Left colon (tissue), 2 donors: Measurements from ENCODE around the gene GUCD1. TPM values are rescaled to one million over a fixed set of nuclear protein-coding genes. Genes with fewer than 3 reads are reported as not detected.
"Not testable (repeated sequence)": the region's sequence is repeated elsewhere in the genome, so short reads cannot be mapped to it uniquely, and the experiment has no call there.

Source experiments
- ATAC-seq: fragments of 200-7000 bp; cut with Tn5 transposase; one replicate; pipeline ENCODE4 v1.9.1; 2020; ENCODE audit warnings: mild to moderate bottlenecking, moderate library complexity
- DNase-seq, 2 donors: peaks; one replicate each; pipeline ENCODE4 v3.0.0-alpha.2; 2020
- intact Hi-C, 2 donors: fragments of 100-400 bp; cut with DNase I in 1 of 2; cut with micrococcal nuclease in 1 of 2; formaldehyde crosslinking; loops; one replicate each; pipeline versions ENCODE4 v1.11.2 to v1.14.0; 2022; cut with DNase I, micrococcal nuclease
- long read RNA-seq: library from polyadenylated mRNA; unstranded; transcript quantifications from one replicate; pipeline ENCODE4 v2.0.0, GENCODE V29; 2021
- total RNA-seq, 2 donors: library from RNA; stranded (reverse); fragmentation: NEBNext Ultra II Directional; extraction: Animal tissue kit (Norgen Biotek cat#: 25700); gene quantifications; one replicate each; pipeline ENCODE4 v1.2.1, GENCODE V29; 2021
- donor health status: DM: no; HTN: no; CAD: no.
- donor health status: DM: yes; HTN: yes; CAD: no.

GUCD1 gene
- total RNA-seq = 100 to 1,000 TPM; 219 to 241 TPM
- long read RNA-seq, transcript GUCD1-212 (2 exons, 510 nt) = minor isoform, 8 of 168 reads
- long read RNA-seq, transcript GUCD1-206 (6 exons, 3,613 nt) = major isoform, 46 of 168 reads
- long read RNA-seq, partial matches to known transcripts = 17 of 168 reads
- long read RNA-seq, other reads (novel, unspliced or antisense) = 92 of 168 reads

DNA sequence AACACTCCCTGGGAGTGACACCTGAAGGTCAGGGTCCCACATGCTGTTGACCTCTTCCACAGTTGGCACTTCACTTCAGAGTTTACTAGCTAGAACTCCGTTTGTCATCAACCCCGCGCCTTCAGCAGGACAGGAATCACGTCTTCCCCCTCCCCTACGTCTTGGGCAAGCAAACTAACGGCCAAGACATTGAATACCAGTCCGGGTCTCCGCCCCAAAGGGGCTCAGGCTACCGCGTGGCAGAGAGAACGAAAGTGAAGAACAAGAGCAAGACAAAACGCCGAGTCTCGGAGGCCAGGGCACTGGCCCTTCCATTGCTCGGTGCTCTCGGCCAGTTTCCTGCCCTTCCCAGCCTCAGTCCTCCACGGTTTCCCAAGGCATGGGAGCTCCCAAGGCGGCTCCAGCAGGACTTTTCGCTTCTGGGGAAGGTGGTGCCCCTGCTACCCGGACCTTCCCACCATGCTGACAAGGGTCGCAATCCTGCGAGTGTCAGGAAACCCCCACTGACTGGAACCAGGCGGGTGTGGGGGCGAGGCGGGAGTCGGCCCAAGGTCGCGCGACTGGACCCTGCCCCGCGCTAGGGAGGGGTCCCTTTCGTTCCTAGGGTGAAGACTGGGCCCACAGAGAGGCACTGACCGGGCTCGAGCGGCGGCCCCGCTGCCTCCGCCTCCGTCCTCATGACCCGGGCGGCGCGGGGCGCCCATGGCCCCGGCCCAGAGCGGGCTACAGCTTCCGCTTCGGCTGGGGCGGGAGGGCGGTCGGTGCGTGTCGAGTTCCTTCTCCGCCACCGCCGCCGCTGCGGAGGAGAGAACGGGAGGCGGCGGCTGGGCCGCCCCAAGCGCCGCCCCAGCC, at the start of gene GUCD1:
Gene GUCD1 (minus strand): TSS at position 826 of the 852 bp plus-strand sequence. CDS start 147 bp downstream, at position 679.
- peak; percentile 49 to 56 for DNase-seq
- peak; percentile 19 for ATAC-seq
- intact Hi-C loops = no loop called here

DNA sequence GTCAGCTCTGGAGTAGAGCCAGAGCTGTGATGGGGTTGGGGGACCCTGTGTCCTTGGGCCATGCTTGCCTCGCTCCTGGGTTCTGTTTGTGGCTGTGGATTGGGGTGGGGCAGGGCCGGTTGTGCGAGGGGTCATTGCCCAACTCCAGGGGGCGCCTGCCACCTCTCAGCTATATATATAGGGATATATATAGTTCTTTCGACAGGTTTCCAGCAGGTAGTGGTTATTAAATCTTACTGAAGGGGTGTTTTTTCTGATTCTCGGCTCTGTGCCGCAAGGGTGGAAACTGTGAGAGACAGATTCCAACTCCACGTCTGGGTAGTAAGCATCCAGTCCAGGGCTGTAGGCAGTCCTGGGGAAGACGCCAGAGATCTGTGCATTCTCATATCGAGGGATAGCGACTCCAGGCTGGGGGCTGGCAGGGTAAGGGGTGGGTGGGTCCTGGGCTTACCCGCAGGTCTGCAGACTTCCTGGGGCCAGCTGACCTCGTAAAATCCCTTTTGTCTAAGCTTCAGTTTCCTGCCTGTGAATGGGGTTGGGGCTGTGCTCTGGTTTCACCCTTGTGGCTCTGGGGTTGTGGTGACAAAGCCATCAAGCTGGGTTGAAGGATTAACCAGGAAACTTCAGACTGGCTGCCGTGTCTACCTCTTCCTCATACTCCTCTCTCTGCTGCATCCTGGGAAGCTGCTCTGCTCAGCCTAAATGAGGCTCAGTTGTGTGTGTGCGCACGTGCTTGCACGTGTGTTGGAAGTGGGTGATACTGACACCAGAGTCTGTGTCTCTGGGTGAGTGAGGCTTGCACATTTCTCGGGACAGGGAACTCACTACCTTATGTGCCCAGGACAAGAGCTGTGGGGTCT, 49.1 kb upstream of the GUCD1 start:
- DNase-seq (peak in 1 of 2 donors; percentile 63), ATAC-seq (peak; percentile 48)
- intact Hi-C loops = not testable (repeated sequence)

- DNase-seq (peak in 1 of 2 donors; percentile 45), ATAC-seq (peak; percentile 54)
- intact Hi-C loops = not testable (repeated sequence)
These were observed 48.2 kb upstream of the GUCD1 start, which contains the start of gene GGT1 for GRCh38 chr22:24602847-24603769. Gene GGT1 (plus strand): TSS chr22:24603193. CDS start chr22:24611082, 7,889 bp downstream.

GRCh38 chr22:24602105-24602749, 47.3 kb upstream of the GUCD1 start:
- ATAC-seq, DNase-seq, intact Hi-C loops: not testable (repeated sequence)

GRCh38 chr22:24601217-24602104, 46.5 kb upstream of the GUCD1 start:
- DNase-seq (peak; percentile 85 to 90), ATAC-seq (peak; percentile 76)
- intact Hi-C loops = no loop called here

DNA sequence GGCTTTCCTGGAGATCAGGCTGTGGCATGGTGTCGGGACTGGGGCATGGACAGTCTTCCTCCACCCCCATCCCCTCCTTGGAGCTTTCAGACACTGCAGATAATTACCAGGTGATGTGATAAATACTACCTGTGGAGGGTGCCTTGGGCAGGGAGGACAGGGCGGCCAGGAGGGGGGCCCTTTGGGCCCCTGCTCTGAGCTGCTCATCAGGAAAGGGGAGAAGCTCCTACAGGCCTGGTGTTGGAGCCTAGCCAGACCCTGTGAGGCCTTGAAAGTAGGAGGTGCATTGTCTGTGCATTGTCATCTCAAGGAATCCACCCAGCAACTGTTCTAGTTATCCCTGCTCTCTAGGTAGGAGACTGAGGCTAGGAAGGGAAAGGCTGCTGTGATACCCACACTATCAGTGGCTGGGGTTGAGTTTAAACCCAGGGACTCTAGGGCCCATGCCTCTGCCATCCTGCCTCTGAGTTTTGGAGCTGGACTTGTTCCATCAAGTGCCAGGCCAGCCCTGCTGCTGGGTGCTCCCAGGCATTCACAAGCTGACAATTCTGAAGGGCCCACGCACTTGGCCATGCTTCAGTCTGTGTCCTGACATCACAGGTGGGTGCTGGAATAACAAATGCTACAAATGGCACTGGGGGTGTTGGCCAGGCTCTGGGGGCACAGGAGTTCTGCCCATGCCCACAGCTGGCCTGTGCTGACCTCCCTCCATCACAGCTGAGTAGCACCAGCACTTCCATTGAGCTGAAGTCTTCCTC, 45.2 kb upstream of the GUCD1 start:
- ATAC-seq, intact Hi-C loops, DNase-seq: not testable (repeated sequence)

GRCh38 chr22:24599514-24599913, 44.6 kb upstream of the GUCD1 start:
- ATAC-seq = no peak
- DNase-seq = no peak
- intact Hi-C loops = no loop called here

DNA sequence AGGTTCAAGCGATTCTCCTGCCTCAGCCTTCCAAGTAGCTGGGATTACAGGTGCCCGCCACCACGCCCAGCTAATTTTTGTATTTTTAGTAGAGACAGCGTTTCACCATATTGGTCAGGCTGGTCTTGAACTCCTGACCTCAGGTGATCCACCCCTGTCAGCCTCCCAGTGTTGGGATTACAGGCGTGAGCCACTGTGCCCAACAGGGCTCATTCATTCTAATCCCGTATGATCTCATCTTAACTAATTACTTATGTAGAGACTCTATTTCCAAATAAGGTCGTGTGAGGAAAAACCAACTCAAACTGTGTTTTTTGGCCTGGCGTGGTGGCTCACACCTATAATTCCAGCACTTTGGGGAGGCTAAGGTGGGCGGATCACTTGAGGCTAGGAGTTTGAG, 42.1 kb upstream of the GUCD1 start:
- not testable (repeated sequence) for ATAC-seq

GRCh38 chr22:24595863-24596262, 40.9 kb upstream of the GUCD1 start:
- intact Hi-C loops = no loop called here
- ATAC-seq (no peak), DNase-seq (no peak)

More for the DNA sequence above, 42.1 kb upstream of the GUCD1 start:
- DNase-seq, intact Hi-C loops: not testable (repeated sequence)

GRCh38 chr22:24595228-24595627, 40.3 kb upstream of the GUCD1 start:
- DNase-seq = no peak
- no peak for ATAC-seq
- intact Hi-C loops = no loop called here

DNA sequence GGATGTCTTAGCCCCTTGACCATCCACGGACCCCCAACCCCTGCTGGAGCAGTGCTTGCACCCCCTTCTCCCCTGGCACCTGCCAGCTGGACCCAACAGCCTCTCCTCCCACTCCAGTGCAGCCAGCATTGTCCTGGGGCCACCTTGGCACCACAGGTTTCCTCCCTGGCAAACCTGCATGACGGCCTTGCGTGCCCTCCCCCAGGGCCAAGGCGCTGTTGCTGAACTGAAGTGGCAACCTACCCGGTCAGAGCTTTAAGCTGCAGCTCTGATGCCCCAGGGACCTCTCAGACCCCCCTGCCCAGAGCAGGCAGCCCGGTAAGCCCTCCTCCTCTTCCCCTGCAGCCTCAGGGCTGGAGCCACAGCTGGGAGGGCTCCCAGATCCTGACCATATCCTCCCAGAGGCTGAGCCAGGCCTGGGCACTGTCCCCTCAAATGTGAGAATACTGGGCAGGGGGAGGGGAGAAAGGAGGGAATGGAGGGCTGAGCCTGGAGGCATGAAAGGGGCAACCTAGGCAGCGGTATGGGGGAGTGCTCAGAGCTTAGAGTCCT, 39.7 kb upstream of the GUCD1 start:
- ATAC-seq = peak; percentile 5
- intact Hi-C loops = no loop called here
- DNase-seq = no peak

DNA sequence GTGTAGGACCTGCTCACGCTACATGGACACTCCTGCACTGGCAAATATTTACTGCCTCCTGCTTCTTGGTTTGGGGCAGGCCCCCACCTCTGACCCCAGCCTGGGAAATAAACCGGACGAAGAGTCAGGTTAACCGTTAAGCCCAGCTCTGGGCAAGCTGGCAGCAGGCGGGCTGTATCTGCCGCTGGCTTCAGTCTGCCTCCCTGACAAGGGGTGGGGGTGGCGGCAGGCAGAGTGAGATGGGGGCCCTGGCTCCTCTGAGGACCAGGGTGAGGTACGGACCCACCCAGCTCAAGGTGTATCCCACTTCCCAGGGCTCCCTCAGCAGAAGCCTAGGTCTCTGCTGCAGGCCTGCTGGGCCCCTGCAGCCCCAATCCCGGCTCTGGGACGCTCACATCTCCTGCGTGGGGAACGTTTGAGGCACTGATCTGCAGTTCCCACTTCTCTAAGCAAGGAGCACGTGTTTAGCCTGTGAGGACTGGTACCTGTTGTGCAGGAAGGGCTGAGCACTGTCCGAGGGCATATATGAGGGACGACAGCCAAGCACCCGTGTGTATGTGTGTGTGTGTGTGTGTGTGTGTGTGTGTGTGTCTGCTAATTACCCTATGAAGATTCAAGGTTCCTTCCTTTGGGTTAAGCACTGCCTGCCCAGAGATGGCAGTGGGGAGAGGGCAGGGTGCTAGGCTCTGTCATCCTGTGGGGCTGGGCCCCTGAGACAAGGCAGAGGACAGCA, 39.1 kb upstream of the GUCD1 start:
- intact Hi-C loops = no loop called here
- DNase-seq (peak; percentile 62 to 65), ATAC-seq (peak; percentile 64)

DNA sequence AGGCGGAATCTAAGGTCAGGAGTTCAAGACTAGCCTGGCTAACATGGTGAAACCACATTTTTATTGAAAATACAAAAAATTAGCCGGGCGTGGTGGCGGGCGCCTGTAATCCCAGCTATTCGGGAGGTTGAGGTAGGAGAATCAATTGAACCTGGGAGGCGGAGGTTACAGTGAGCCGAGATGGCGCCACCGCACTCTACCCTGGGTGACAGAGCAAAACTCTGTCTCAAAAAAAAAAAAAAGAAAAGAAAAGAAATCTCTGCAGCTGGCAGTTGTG, 38.6 kb upstream of the GUCD1 start:
- DNase-seq, intact Hi-C loops, ATAC-seq: not testable (repeated sequence)

- ATAC-seq (peak; percentile 87), DNase-seq (peak; percentile 92)
These were observed 38.1 kb upstream of the GUCD1 start, which contains the start of gene LRRC75B for GRCh38 chr22:24592851-24593558. Gene LRRC75B (minus strand): TSS chr22:24593073. CDS start chr22:24593039, 34 bp downstream.

More at GRCh38 chr22:24592851-24593558, 38.1 kb upstream of the GUCD1 start, which contains the start of gene LRRC75B:
- intact Hi-C loops = no loop called here
